OCI-LY1 (cell line): Measurements from ENCODE around the gene UPF1.

Experiments
- EZH2 ChIP-seq: fragments of 200-600 bp; sonication (generic), shearing (Covaris generic); IDR thresholded peaks from 2 replicates; pipeline ENCODE4 v1.8.0; 2017; ENCODE audit warnings: borderline replicate concordance, mixed run types, mild to moderate bottlenecking, antibody characterized with exemption, low read length, moderate library complexity, mixed read lengths
- TF ChIP-seq, protein P1 (sequence below): fragments of 200-600 bp; sonication (generic), shearing (Covaris generic); IDR thresholded peaks from 2 replicates; pipeline ENCODE4 v1.5.1; 2017; ENCODE audit warnings: mild to moderate bottlenecking, antibody characterized with exemption, low read length, moderate library complexity, mixed read lengths

DNA sequence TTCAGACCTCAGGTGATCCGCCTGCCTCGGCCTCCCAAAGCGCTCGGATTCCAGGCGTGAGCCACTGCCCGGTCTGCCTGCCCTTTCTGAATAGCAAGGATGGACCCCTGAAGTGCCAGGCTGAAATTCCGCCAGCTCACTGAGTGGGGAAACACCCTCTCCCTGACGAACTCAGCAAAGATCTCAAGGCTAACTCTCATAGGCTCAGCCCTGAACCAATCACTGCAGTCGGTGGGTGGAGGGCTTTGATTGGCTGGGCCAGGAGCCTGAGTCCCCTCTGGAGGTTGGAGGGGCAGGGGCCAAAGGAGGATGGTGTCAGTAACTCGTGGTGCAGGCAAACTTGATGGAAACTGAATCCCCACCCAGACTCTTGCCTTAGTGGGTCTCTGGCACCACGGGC, 29.4 kb upstream of the UPF1 start:
- TF ChIP-seq, protein P1, sequence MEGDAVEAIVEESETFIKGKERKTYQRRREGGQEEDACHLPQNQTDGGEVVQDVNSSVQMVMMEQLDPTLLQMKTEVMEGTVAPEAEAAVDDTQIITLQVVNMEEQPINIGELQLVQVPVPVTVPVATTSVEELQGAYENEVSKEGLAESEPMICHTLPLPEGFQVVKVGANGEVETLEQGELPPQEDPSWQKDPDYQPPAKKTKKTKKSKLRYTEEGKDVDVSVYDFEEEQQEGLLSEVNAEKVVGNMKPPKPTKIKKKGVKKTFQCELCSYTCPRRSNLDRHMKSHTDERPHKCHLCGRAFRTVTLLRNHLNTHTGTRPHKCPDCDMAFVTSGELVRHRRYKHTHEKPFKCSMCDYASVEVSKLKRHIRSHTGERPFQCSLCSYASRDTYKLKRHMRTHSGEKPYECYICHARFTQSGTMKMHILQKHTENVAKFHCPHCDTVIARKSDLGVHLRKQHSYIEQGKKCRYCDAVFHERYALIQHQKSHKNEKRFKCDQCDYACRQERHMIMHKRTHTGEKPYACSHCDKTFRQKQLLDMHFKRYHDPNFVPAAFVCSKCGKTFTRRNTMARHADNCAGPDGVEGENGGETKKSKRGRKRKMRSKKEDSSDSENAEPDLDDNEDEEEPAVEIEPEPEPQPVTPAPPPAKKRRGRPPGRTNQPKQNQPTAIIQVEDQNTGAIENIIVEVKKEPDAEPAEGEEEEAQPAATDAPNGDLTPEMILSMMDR = no peak
- TF ChIP-seq EZH2 = no peak
